Tibial artery (tissue), 4 donors: Measurements from ENCODE around the gene CSRP1.
A peak's percentile ranks its signal among the peaks of the same experiment; 100 is the strongest.

Source experiments
- DNase-seq, 2 donors: peaks; one replicate each; pipeline ENCODE4 v3.0.0-alpha.2; 2019
- H3K27ac ChIP-seq, 2 donors: fragments of 200-600 bp; sonication (generic) in 1 of 2; 1 replicate in 1 of 2; 2 replicates in 1 of 2; pipeline ENCODE4 v1.5.1; 2018 to 2019; ENCODE audit warnings: mild to moderate bottlenecking in 1 of 2
- H3K27me3 ChIP-seq, 2 donors: fragments of 200-600 bp; sonication (generic) in 1 of 2; one replicate each; pipeline versions ENCODE4 v1.5.1 to v1.6.0; 2016 to 2019
- H3K36me3 ChIP-seq, 3 donors: fragments of 200-600 bp; sonication (generic) in 2 of 3; one replicate each; pipeline ENCODE4 v1.5.1; 2016 to 2019; ENCODE audit warnings: mild to moderate bottlenecking in 2 of 3
- H3K4me1 ChIP-seq, 4 donors: fragments of 200-600 bp; sonication (generic) in 2 of 4; 1 replicate in 3 of 4; 2 replicates in 1 of 4; pipeline ENCODE4 v1.5.1; 2016 to 2019
- H3K4me3 ChIP-seq, 2 donors: fragments of 200-600 bp; sonication (generic) in 1 of 2; 1 replicate in 1 of 2; 2 replicates in 1 of 2; pipeline ENCODE4 v1.5.1; 2018 to 2019; ENCODE audit warnings: mild to moderate bottlenecking in 2 of 2
- H3K9me3 ChIP-seq, 3 donors: fragments of 200-600 bp; sonication (generic) in 1 of 3; one replicate each; pipeline ENCODE4 v1.5.1; 2016 to 2019
- CTCF ChIP-seq, 2 experiments: fragments of 200-600 bp in 1 of 2; fragments of 450-650 bp in 1 of 2; IDR thresholded peaks; one replicate each; pipeline ENCODE4 v1.5.1; 2017 to 2019; ENCODE audit warnings: antibody characterized with exemption in 2 of 2, mild to moderate bottlenecking in 1 of 2, moderate library complexity in 1 of 2
- intact Hi-C: fragments of 100-400 bp; cut with DNase I; formaldehyde crosslinking; loops from one replicate; pipeline ENCODE4 v1.15.0; 2023; ENCODE audit warnings: low total_unique reads

Gene CSRP1

DNA sequence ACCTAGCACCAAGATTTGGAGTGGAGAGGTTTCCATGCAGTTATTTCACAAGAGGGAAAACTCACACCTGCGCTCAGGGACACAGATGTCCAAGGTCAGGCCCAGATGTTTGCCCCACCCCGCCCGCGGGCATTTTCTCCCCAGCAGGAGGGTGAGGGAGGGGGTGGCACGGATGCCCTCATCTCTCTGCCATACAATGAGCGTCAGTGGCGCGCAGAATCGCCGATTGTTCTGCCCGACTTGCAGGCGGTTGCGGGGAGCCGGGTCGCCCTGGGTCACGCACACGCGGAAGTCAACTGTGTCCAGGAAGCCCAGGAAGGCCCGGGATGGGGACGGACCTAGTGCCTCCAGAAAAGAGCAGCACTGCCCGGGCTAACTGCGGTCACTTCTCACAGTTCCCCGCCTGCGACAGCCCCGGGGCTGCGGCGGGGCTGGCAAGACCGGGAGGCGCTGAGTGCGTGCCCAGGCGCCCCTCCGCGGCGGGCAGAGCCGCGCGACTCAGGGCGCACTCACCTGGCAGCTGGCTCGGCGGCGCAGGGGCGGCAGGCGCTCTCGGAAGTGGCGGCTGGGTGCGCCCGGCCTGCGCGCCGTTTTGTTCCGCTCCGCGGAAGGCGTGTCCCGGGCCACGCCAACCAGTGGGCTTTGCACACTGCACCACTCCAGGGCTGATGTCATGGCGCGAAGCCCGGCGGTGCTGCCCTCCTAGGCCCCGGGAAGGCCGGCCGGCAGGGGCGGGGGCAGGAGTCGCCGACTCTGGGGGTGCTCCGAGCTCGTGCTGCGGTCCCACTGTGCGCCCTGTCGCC lies at the start of gene CSRP1:
Gene CSRP1 (minus strand): TSS at position 567 of the 803 bp plus-strand sequence. CDS start 10,820 bp downstream, outside the sequence.
- Histone ChIP-seq H3K9me3 (no peaks in the 10 kb centered on the region), H3K27me3 (no peaks in the 10 kb centered on the region), H3K4me1 (peaks cover 0 to 59% (median 36%) of the 10 kb centered on the region in 4 donors), H3K36me3 (peaks cover 0 to 7% (median 0%) of the 10 kb centered on the region in 3 donors), H3K4me3 (peak within 1 kb of the TSS; percentile 82 to 93), H3K27ac (peak within 1 kb of the TSS; percentile 93 to 97)
- intact Hi-C loops = loop anchor here (5.0 kb wide), 1 partner anchor 334 kb away; no protein-coding TSS in a partner anchor
- peak in 1 of 2 experiments; percentile 9 for TF ChIP-seq CTCF (IDR thresholded peaks at IDR 0.05)
- peak; percentile 87 to 95 for DNase-seq

- H3K4me1 ChIP-seq = peaks cover 0 to 34% (median 15%) of the 10 kb centered on the region in 4 donors
- H3K27me3 ChIP-seq = no peaks in the 10 kb centered on the region
- intact Hi-C loops = no loop called here
- H3K36me3 ChIP-seq = no peaks in the 10 kb centered on the region
- DNase-seq = no peak
- TF ChIP-seq CTCF (IDR thresholded peaks at IDR 0.05) = no peak
- H3K27ac ChIP-seq = no peak overlapping the region
- H3K4me3 ChIP-seq = no peak overlapping the region
- H3K9me3 ChIP-seq = no peaks in the 10 kb centered on the region
These were observed 48.6 kb upstream of the CSRP1 start for GRCh38 chr1:201555593-201555945.

DNA sequence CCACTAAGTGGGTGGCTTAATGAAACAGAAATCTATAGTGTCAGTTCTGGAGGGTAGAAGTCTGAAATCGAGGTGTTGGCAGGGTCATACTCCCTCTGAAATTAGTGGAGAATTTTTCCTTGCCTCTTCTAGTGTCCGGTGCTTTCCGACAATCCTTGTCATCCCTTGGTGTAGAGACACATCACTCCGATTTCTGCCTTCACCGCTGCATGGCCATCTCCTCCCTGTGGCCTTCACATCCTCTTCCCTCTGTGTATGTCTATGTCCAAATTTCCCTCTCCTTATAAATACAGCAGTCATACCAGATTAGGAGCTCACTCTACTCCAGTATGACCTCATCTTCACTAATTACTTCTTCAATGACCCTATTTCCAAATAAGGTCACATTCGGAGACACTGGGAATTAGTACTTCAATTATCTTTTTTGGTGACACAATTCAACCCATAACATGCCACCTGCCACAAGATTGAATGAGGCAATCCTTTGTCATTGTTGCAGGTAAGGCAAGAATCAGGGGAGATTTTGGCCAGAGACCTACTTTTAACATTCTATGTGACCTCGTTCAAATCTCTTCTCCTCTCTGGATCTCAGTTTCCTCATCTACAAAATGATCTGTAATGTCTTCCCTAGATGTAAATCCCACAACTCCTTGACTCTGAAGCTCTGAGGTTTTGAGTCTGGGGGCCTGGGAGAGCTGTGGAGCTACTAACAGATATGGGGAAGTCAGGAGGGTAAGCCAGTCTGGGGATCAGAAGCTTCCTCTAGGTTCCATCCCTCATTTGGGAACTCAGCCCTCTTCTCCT lies 48.1 kb upstream of the CSRP1 start:
- Histone ChIP-seq H3K36me3 (no peaks in the 10 kb centered on the region), H3K4me1 (peaks cover 0 to 31% (median 15%) of the 10 kb centered on the region in 4 donors), H3K4me3 (no peak overlapping the region), H3K9me3 (no peaks in the 10 kb centered on the region), H3K27me3 (no peaks in the 10 kb centered on the region), H3K27ac (no peak overlapping the region)
- no peak for TF ChIP-seq CTCF (IDR thresholded peaks at IDR 0.05)
- intact Hi-C loops = no loop called here
- DNase-seq = no peak

GRCh38 chr1:201554190-201554600 lies 47.3 kb upstream of the CSRP1 start:
- Histone ChIP-seq H3K27me3 (no peaks in the 10 kb centered on the region), H3K27ac (no peak overlapping the region), H3K9me3 (no peaks in the 10 kb centered on the region), H3K36me3 (no peaks in the 10 kb centered on the region), H3K4me1 (peaks cover 0 to 23% (median 12%) of the 10 kb centered on the region in 4 donors), H3K4me3 (no peak overlapping the region)
- TF ChIP-seq CTCF (IDR thresholded peaks at IDR 0.05) = no peak
- intact Hi-C loops = no loop called here
- no peak for DNase-seq

DNA sequence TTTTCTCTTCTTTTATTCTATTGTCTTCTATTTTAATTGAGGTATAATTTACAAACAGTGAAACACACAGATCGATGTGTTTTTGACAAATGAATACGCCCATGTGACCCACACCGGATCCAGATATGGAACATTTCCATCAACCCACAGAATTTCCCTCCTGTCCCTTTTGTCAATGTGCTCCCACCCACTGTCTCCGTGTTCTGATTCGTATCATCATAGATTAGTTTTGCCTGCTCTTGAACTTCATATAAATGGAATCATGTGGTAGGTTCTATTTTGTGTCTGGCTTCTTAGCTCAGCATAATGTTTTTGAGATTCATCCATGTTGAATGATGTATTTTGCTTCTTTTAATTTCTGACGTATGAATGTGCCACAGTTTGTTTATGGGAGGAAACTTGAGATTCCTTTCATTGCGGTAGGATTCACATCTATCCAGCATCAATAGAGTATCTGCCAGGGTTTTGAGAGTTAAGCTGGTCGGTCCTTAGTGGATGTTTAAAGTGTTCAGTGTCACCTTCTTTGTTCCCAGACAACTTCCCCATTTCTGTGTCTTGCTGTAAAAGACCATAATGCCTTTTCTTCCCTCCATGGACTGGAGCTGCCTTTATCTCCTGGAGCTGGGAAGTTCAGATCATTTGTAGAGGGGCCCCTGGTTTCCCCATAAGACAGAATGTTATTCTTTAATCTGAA lies 46.7 kb upstream of the CSRP1 start:
- H3K4me3 ChIP-seq = no peak overlapping the region
- H3K9me3 ChIP-seq = no peaks in the 10 kb centered on the region
- TF ChIP-seq CTCF (IDR thresholded peaks at IDR 0.05) = no peak
- no peaks in the 10 kb centered on the region for H3K36me3 ChIP-seq
- H3K27me3 ChIP-seq = no peaks in the 10 kb centered on the region
- DNase-seq = no peak
- intact Hi-C loops = no loop called here
- peak overlapping the region; percentile 20 to 26 for H3K27ac ChIP-seq
- H3K4me1 ChIP-seq = peaks cover 0 to 22% (median 12%) of the 10 kb centered on the region in 4 donors
